ENCODE data around the gene MRPL33. TPM values are rescaled to one million over a fixed set of nuclear protein-coding genes. Genes with fewer than 3 reads are reported as not detected.
A peak's percentile ranks its signal among the peaks of the same experiment; 100 is the strongest.
"Not testable (repeated sequence)": the region's sequence is repeated elsewhere in the genome, so short reads cannot be mapped to it uniquely, and the experiment has no call there.

Gene MRPL33
- polyA plus RNA-seq, 4 donors, result 111 to 156 (median 127) TPM

DNA sequence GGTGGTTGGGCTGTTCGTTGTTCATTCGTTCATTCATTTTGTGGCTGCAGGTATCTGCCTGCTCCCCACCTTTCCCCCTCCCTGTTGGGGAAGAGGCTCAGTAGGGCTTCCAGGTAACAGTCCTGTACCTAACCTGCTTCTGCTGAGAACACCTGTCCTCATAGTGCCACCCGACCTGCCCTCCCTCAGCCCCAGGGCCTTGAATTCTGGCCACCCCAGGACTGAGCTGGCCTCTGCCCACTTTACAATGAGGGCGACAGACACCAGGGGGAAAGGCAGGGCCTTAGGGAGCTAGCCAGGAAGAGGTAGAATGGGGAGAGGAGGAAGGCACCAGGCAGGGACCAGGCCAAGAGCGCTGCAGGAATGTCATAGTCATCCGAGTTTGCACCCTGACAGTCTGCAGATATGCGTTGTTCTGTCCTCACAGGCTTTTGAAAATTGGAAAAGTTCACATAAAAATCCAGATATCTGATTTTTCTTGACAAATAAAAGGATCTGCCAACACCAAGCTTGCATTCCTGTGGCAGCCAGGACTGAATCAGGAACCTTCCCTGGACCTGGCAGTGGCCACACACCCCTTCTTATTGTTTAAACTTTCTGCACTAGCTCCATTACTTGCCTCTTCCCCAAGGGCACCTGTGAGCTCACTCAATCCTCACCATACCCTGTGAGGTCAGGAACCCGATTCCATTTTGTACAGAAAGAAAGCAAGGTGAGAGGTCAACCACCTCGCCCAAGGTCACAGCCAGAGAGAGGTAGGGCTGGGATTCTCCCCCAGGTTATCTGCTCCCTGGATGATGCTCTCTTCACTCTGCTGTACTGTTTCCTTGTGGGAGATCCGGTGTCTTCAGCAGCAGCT is 35.3 kb upstream of the MRPL33 start:
- peak overlapping the region in 1 of 3 donors; percentile 54 for H3K4me3 ChIP-seq (ENCODE audit: low read depth in 1 of 3, low read length in 3 of 3)
- no peak for FAIRE-seq
- H3K4me1 ChIP-seq (ENCODE audit: control insufficient read depth in 3 of 3, insufficient read depth in 2 of 3, low read depth in 1 of 3, low read length in 2 of 3), result peaks cover 6 to 38% (median 15%) of the 10 kb centered on the region in 3 donors
- no peaks in the 10 kb centered on the region for H3K27me3 ChIP-seq (ENCODE audit: control insufficient read depth in 3 of 3, insufficient read depth in 3 of 3, low read length in 3 of 3)
- H3K36me3 ChIP-seq (ENCODE audit: control insufficient read depth in 3 of 3, insufficient read depth in 2 of 3, low read depth in 1 of 3, low read length in 3 of 3), result no peaks in the 10 kb centered on the region
- DNase-seq, result no peak
- H3K27ac ChIP-seq (ENCODE audit: low read depth in 1 of 3, low read length in 2 of 3), result peak overlapping the region in 2 of 3 donors; percentile 81 to 96
- peaks cover 0 to 1% of the 10 kb centered on the region in 2 donors for H3K9me3 ChIP-seq (ENCODE audit: control insufficient read depth in 2 of 2, insufficient read depth in 1 of 2, low read depth in 1 of 2, low read length in 1 of 2)
- 69 to 81% (median 79%) methylated on average over 10 of the region's 10 CpGs for WGBS, 3 donors

DNA sequence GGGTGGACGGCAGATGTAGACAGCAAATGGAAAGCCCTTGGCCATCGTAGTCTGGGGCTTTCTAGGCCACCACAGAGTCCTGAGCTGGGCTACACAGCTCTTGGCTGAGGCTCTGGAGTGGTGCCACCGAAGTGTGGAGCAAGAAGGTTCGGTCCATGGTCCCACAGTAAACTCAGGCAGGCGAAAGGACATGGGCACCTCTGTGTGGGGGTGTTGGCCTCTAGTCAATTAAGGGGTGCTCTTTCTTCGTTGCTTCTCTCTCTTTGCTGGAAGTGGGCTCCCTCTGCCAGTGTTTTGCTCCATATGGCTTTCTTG is 34.7 kb upstream of the MRPL33 start:
- Histone ChIP-seq H3K27ac (ENCODE audit: low read depth in 1 of 3, low read length in 2 of 3) (peak overlapping the region; percentile 81 to 86 (median 82)), H3K27me3 (ENCODE audit: control insufficient read depth in 3 of 3, insufficient read depth in 3 of 3, low read length in 3 of 3) (no peaks in the 10 kb centered on the region), H3K9me3 (ENCODE audit: control insufficient read depth in 2 of 2, insufficient read depth in 1 of 2, low read depth in 1 of 2, low read length in 1 of 2) (peaks cover 0 to 3% of the 10 kb centered on the region in 2 donors), H3K4me1 (ENCODE audit: control insufficient read depth in 3 of 3, insufficient read depth in 2 of 3, low read depth in 1 of 3, low read length in 2 of 3) (peaks cover 6 to 38% (median 15%) of the 10 kb centered on the region in 3 donors), H3K36me3 (ENCODE audit: control insufficient read depth in 3 of 3, insufficient read depth in 2 of 3, low read depth in 1 of 3, low read length in 3 of 3) (no peaks in the 10 kb centered on the region), H3K4me3 (ENCODE audit: low read depth in 1 of 3, low read length in 3 of 3) (no peak overlapping the region)
- DNase-seq, result no peak
- 96 to 98% (median 97%) methylated on average over 6 of the region's 6 CpGs for WGBS, 3 donors
- FAIRE-seq, result no peak

GRCh38 chr2:27737676-27738348 is 33.7 kb upstream of the MRPL33 start:
- no peak for FAIRE-seq
- 30 to 47% (median 42%) methylated on average over 7 of the region's 7 CpGs for WGBS, 3 donors

GRCh38 chr2:27738349-27739057 is 33.0 kb upstream of the MRPL33 start:
- Histone ChIP-seq H3K4me1 (ENCODE audit: control insufficient read depth in 3 of 3, insufficient read depth in 2 of 3, low read depth in 1 of 3, low read length in 2 of 3) (peaks cover 6 to 38% (median 15%) of the 10 kb centered on the region in 3 donors), H3K9me3 (ENCODE audit: control insufficient read depth in 2 of 2, insufficient read depth in 1 of 2, low read depth in 1 of 2, low read length in 1 of 2) (peaks cover 0 to 3% of the 10 kb centered on the region in 2 donors), H3K36me3 (ENCODE audit: control insufficient read depth in 3 of 3, insufficient read depth in 2 of 3, low read depth in 1 of 3, low read length in 3 of 3) (no peaks in the 10 kb centered on the region), H3K4me3 (ENCODE audit: low read depth in 1 of 3, low read length in 3 of 3) (no peak overlapping the region), H3K27ac (ENCODE audit: low read depth in 1 of 3, low read length in 2 of 3) (peak overlapping the region; percentile 42 to 86 (median 81)), H3K27me3 (ENCODE audit: control insufficient read depth in 3 of 3, insufficient read depth in 3 of 3, low read length in 3 of 3) (no peaks in the 10 kb centered on the region)
- WGBS, 3 donors, result 63 to 82% (median 73%) methylated on average over 13 of the region's 13 CpGs
- DNase-seq, result peak in 1 of 2 donors; percentile 67
- no peak for FAIRE-seq

More at GRCh38 chr2:27737676-27738348, 33.7 kb upstream of the MRPL33 start:
- Histone ChIP-seq H3K27ac (ENCODE audit: low read depth in 1 of 3, low read length in 2 of 3) (peak overlapping the region; percentile 81 to 86 (median 82)), H3K4me1 (ENCODE audit: control insufficient read depth in 3 of 3, insufficient read depth in 2 of 3, low read depth in 1 of 3, low read length in 2 of 3) (peaks cover 6 to 38% (median 15%) of the 10 kb centered on the region in 3 donors), H3K9me3 (ENCODE audit: control insufficient read depth in 2 of 2, insufficient read depth in 1 of 2, low read depth in 1 of 2, low read length in 1 of 2) (peaks cover 0 to 3% of the 10 kb centered on the region in 2 donors), H3K36me3 (ENCODE audit: control insufficient read depth in 3 of 3, insufficient read depth in 2 of 3, low read depth in 1 of 3, low read length in 3 of 3) (no peaks in the 10 kb centered on the region), H3K27me3 (ENCODE audit: control insufficient read depth in 3 of 3, insufficient read depth in 3 of 3, low read length in 3 of 3) (no peaks in the 10 kb centered on the region), H3K4me3 (ENCODE audit: low read depth in 1 of 3, low read length in 3 of 3) (no peak overlapping the region)
- DNase-seq, result peak; percentile 83 to 93

DNA sequence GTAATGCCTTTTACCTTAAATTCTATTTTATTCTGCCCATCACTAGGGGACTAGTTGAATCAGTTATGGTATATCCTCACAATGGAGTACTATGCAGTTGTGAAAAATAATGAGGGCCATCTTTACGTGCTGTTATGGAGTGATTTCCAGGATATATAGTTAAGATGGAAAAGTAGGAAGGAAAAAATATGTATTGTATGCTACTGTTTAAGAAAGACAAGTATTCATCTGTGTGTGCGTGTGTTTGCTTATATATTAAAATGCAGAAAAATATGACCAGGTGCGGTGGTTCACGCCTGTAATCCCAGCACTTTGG is 32.5 kb upstream of the MRPL33 start:
- Histone ChIP-seq H3K27ac (ENCODE audit: low read depth in 1 of 3, low read length in 2 of 3) (peak overlapping the region in 1 of 3 donors; percentile 81), H3K4me1 (ENCODE audit: control insufficient read depth in 3 of 3, insufficient read depth in 2 of 3, low read depth in 1 of 3, low read length in 2 of 3) (peaks cover 6 to 38% (median 15%) of the 10 kb centered on the region in 3 donors), H3K9me3 (ENCODE audit: control insufficient read depth in 2 of 2, insufficient read depth in 1 of 2, low read depth in 1 of 2, low read length in 1 of 2) (peaks cover 0 to 3% of the 10 kb centered on the region in 2 donors), H3K27me3 (ENCODE audit: control insufficient read depth in 3 of 3, insufficient read depth in 3 of 3, low read length in 3 of 3) (no peaks in the 10 kb centered on the region), H3K4me3 (ENCODE audit: low read depth in 1 of 3, low read length in 3 of 3) (no peak overlapping the region), H3K36me3 (ENCODE audit: control insufficient read depth in 3 of 3, insufficient read depth in 2 of 3, low read depth in 1 of 3, low read length in 3 of 3) (no peaks in the 10 kb centered on the region)
- FAIRE-seq (no peak), DNase-seq (no peak)
- WGBS, 3 donors, result 96 to 99% (median 98%) methylated on average over 4 of the region's 4 CpGs

GRCh38 chr2:27741673-27742072 is 29.8 kb upstream of the MRPL33 start:
- Histone ChIP-seq H3K9me3 (ENCODE audit: control insufficient read depth in 2 of 2, insufficient read depth in 1 of 2, low read depth in 1 of 2, low read length in 1 of 2) (peaks cover 0 to 3% of the 10 kb centered on the region in 2 donors), H3K27me3 (ENCODE audit: control insufficient read depth in 3 of 3, insufficient read depth in 3 of 3, low read length in 3 of 3) (no peaks in the 10 kb centered on the region), H3K27ac (ENCODE audit: low read depth in 1 of 3, low read length in 2 of 3) (no peak overlapping the region), H3K4me1 (ENCODE audit: control insufficient read depth in 3 of 3, insufficient read depth in 2 of 3, low read depth in 1 of 3, low read length in 2 of 3) (peaks cover 5 to 28% (median 6%) of the 10 kb centered on the region in 3 donors), H3K4me3 (ENCODE audit: low read depth in 1 of 3, low read length in 3 of 3) (no peak overlapping the region), H3K36me3 (ENCODE audit: control insufficient read depth in 3 of 3, insufficient read depth in 2 of 3, low read depth in 1 of 3, low read length in 3 of 3) (no peaks in the 10 kb centered on the region)
- DNase-seq, result no peak
- no peak for FAIRE-seq
- 62 to 79% (median 73%) methylated on average over 3 of the region's 3 CpGs for WGBS, 3 donors

- no peak for FAIRE-seq
- Histone ChIP-seq H3K9me3 (ENCODE audit: control insufficient read depth in 2 of 2, insufficient read depth in 1 of 2, low read depth in 1 of 2, low read length in 1 of 2) (peaks cover 0 to 3% of the 10 kb centered on the region in 2 donors), H3K27me3 (ENCODE audit: control insufficient read depth in 3 of 3, insufficient read depth in 3 of 3, low read length in 3 of 3) (no peaks in the 10 kb centered on the region), H3K4me1 (ENCODE audit: control insufficient read depth in 3 of 3, insufficient read depth in 2 of 3, low read depth in 1 of 3, low read length in 2 of 3) (peaks cover 0 to 22% (median 3%) of the 10 kb centered on the region in 3 donors), H3K27ac (ENCODE audit: low read depth in 1 of 3, low read length in 2 of 3) (no peak overlapping the region), H3K36me3 (ENCODE audit: control insufficient read depth in 3 of 3, insufficient read depth in 2 of 3, low read depth in 1 of 3, low read length in 3 of 3) (no peaks in the 10 kb centered on the region), H3K4me3 (ENCODE audit: low read depth in 1 of 3, low read length in 3 of 3) (no peak overlapping the region)
- 96 to 99% (median 96%) methylated on average over 9 of the region's 9 CpGs for WGBS, 3 donors
- no peak for DNase-seq
These were observed 28.9 kb upstream of the MRPL33 start for GRCh38 chr2:27742571-27742970.

- not testable (repeated sequence) for H3K4me1 ChIP-seq (ENCODE audit: control insufficient read depth in 3 of 3, insufficient read depth in 2 of 3, low read depth in 1 of 3, low read length in 2 of 3); FAIRE-seq; H3K27me3 ChIP-seq (ENCODE audit: control insufficient read depth in 3 of 3, insufficient read depth in 3 of 3, low read length in 3 of 3); H3K36me3 ChIP-seq (ENCODE audit: control insufficient read depth in 3 of 3, insufficient read depth in 2 of 3, low read depth in 1 of 3, low read length in 3 of 3); H3K4me3 ChIP-seq (ENCODE audit: low read depth in 1 of 3, low read length in 3 of 3); DNase-seq; H3K27ac ChIP-seq (ENCODE audit: low read depth in 1 of 3, low read length in 2 of 3)
- peaks cover 0 to 15% of the 10 kb centered on the region in 2 donors for H3K9me3 ChIP-seq (ENCODE audit: control insufficient read depth in 2 of 2, insufficient read depth in 1 of 2, low read depth in 1 of 2, low read length in 1 of 2)
These were observed 26.0 kb upstream of the MRPL33 start for GRCh38 chr2:27745494-27745893.
